ENCODE measurements around the gene HMMR. TPM values are rescaled to one million over a fixed set of nuclear protein-coding genes. Genes with fewer than 3 reads are reported as not detected.
"Not testable (repeated sequence)": the region's sequence is repeated elsewhere in the genome, so short reads cannot be mapped to it uniquely, and the experiment has no call there.

The HMMR gene
- total RNA-seq, 1 donor from 2014 or later = 0.91 TPM

GRCh38 chr5:163451489-163451888, 8.9 kb upstream of the HMMR start:
- Histone ChIP-seq H3K4me1 (no peaks in the 10 kb centered on the region), H3K4me3 (no peak overlapping the region), H3K9me3 (replicated peaks) (no peaks in the 10 kb centered on the region), H3K36me3 (peaks cover 83% of the 10 kb centered on the region), H3K27me3 (ENCODE audit: low read depth) (no peaks in the 10 kb centered on the region), H3K27ac (replicated peaks) (no peak overlapping the region)
- DNase-seq = no peak
- intact Hi-C loops (cut with micrococcal nuclease) = no loop called here
- TF ChIP-seq, protein P1, sequence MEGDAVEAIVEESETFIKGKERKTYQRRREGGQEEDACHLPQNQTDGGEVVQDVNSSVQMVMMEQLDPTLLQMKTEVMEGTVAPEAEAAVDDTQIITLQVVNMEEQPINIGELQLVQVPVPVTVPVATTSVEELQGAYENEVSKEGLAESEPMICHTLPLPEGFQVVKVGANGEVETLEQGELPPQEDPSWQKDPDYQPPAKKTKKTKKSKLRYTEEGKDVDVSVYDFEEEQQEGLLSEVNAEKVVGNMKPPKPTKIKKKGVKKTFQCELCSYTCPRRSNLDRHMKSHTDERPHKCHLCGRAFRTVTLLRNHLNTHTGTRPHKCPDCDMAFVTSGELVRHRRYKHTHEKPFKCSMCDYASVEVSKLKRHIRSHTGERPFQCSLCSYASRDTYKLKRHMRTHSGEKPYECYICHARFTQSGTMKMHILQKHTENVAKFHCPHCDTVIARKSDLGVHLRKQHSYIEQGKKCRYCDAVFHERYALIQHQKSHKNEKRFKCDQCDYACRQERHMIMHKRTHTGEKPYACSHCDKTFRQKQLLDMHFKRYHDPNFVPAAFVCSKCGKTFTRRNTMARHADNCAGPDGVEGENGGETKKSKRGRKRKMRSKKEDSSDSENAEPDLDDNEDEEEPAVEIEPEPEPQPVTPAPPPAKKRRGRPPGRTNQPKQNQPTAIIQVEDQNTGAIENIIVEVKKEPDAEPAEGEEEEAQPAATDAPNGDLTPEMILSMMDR (IDR thresholded peaks at IDR 0.05; ENCODE audit: borderline replicate concordance) = no peak

GRCh38 chr5:163453705-163454104, 6.7 kb upstream of the HMMR start:
- TF ChIP-seq, protein P1 (IDR thresholded peaks at IDR 0.05; ENCODE audit: borderline replicate concordance) = no peak

DNA sequence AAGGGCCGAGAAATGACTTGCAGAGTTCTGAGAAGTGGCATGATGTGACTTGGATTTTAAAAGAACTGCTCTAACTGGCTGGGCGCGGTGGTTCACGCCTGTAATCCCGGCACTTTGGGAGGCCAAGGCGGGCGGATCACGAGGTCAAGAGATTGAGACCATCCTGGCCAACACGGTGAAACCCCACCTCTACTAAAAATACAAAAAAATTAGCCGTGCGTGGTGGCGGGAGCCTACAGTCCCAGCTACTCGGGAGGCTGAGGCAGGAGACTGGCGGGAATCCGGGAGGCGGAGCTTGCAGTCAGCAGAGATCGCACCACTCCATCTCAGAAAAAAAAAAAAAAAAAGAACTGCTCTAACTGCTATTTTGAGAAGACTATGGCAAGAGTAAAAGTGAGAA, 5.0 kb upstream of the HMMR start:
- Histone ChIP-seq H3K4me1 (peaks cover 25% of the 10 kb centered on the region), H3K36me3 (peaks cover 51% of the 10 kb centered on the region)
- H3K27ac ChIP-seq (replicated peaks); H3K27me3 ChIP-seq (ENCODE audit: low read depth); DNase-seq; intact Hi-C loops (cut with micrococcal nuclease); H3K4me3 ChIP-seq; H3K9me3 ChIP-seq (replicated peaks): not testable (repeated sequence)

More at GRCh38 chr5:163453705-163454104, 6.7 kb upstream of the HMMR start:
- Histone ChIP-seq H3K4me3 (no peak overlapping the region), H3K9me3 (replicated peaks) (no peaks in the 10 kb centered on the region), H3K27me3 (ENCODE audit: low read depth) (no peaks in the 10 kb centered on the region), H3K36me3 (peaks cover 61% of the 10 kb centered on the region), H3K4me1 (peaks cover 11% of the 10 kb centered on the region), H3K27ac (replicated peaks) (no peak overlapping the region)
- no peak for DNase-seq
- intact Hi-C loops (cut with micrococcal nuclease) = no loop called here

DNA sequence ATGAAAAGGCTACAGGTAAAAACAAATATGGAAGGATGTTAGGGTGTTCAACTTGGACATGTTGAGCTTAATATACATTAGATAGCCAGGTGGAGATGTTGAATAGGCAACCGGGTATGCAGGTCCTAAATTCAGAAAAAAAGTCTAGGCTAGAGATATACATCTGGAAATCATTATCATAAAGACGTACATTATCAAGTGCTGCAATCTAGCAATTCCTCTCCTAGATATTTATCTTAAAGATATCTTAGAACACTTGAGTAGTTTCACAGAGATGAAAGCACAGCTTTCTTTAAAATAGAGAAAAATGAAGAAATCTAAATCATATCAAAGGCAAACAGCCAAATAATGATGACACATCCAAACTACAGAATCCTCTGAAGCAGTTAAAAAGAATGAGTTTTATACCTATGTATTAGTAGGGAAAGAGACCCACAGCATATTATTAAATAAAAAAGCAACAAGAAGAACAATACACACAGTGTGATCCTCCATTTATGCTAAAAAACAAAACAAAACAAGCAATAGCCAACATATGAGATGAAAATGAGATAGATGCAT, 4.3 kb upstream of the HMMR start:
- no peak overlapping the region for H3K27ac ChIP-seq (replicated peaks)
- no peak overlapping the region for H3K4me3 ChIP-seq
- TF ChIP-seq, protein P1 (IDR thresholded peaks at IDR 0.05; ENCODE audit: borderline replicate concordance) = no peak
- no peaks in the 10 kb centered on the region for H3K9me3 ChIP-seq (replicated peaks)
- intact Hi-C loops (cut with micrococcal nuclease) = no loop called here
- H3K36me3 ChIP-seq = peaks cover 45% of the 10 kb centered on the region
- peaks cover 31% of the 10 kb centered on the region for H3K4me1 ChIP-seq
- no peaks in the 10 kb centered on the region for H3K27me3 ChIP-seq (ENCODE audit: low read depth)
- DNase-seq = no peak

DNA sequence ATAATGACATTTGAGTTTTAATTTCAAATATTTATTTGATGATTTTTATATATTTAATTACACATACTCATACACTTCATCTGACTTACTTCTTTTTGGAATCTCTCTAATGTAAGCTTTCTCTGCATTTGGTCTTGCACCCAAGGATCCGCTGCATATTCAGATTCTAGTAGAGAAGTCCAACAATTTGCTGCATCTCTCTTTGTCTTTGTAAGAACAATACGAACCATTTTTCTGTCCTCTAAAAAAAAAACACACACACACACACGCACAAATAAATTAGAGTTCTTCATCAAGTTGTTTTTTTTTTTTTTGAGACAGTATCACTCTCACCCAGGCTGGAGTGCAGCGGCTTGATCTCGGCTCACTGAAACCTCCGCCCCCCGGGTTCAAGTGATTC, 3.6 kb upstream of the HMMR start:
- no peak for DNase-seq
- TF ChIP-seq, protein P1 (IDR thresholded peaks at IDR 0.05; ENCODE audit: borderline replicate concordance) = no peak
- Histone ChIP-seq H3K4me3 (no peak overlapping the region), H3K36me3 (peaks cover 38% of the 10 kb centered on the region), H3K27me3 (ENCODE audit: low read depth) (no peaks in the 10 kb centered on the region), H3K4me1 (peaks cover 39% of the 10 kb centered on the region), H3K27ac (replicated peaks) (no peak overlapping the region), H3K9me3 (replicated peaks) (no peaks in the 10 kb centered on the region)
- intact Hi-C loops (cut with micrococcal nuclease) = no loop called here

- TF ChIP-seq, protein P1 (IDR thresholded peaks at IDR 0.05; ENCODE audit: borderline replicate concordance) = no peak
- intact Hi-C loops (cut with micrococcal nuclease) = no loop called here
- H3K9me3 ChIP-seq (replicated peaks) = no peaks in the 10 kb centered on the region
- H3K27me3 ChIP-seq (ENCODE audit: low read depth) = no peaks in the 10 kb centered on the region
- H3K27ac ChIP-seq (replicated peaks) = peak overlapping the region; percentile 98
- H3K4me3 ChIP-seq = peak overlapping the region; percentile 89
- no peak for DNase-seq
- H3K36me3 ChIP-seq = peaks cover 22% of the 10 kb centered on the region
- H3K4me1 ChIP-seq = peaks cover 40% of the 10 kb centered on the region
Measured at GRCh38 chr5:163458778-163459385, 1.6 kb upstream of the HMMR start.
